Uterus (tissue), 2 donors: ENCODE data around the gene MOCOS.

Experiments
- CTCF ChIP-seq, 4 experiments: fragments of 200-600 bp in 2 of 4; fragments of 450-650 bp in 2 of 4; sonication (generic) in 2 of 4; IDR thresholded peaks; one replicate each; pipeline ENCODE4 v1.5.1; 2016 to 2019; ENCODE audit warnings: antibody characterized with exemption in 4 of 4, mild to moderate bottlenecking in 2 of 4, moderate library complexity in 1 of 4
- POLR2A ChIP-seq, 2 donors: fragments of 450-650 bp; IDR thresholded peaks; one replicate each; pipeline ENCODE4 v1.6.1; 2016; ENCODE audit warnings: antibody characterized with exemption in 2 of 2, mild to moderate bottlenecking in 1 of 2, moderate library complexity in 1 of 2

GRCh38 chr18:36141576-36141975, 45.7 kb upstream of the MOCOS start:
- no peak for TF ChIP-seq CTCF (IDR thresholded peaks at IDR 0.05)
- TF ChIP-seq POLR2A (IDR thresholded peaks at IDR 0.05), result no peak
